Liver (tissue), 3 donors: ENCODE results near the gene ALG9.

ENCODE experiments used
- ATF3 ChIP-seq: IDR thresholded peaks from 2 replicates; pipeline ENCODE4 v1.6.1; 2016; ENCODE audit warnings: antibody characterized with exemption
- CTCF ChIP-seq: fragments of 150-350 bp; IDR thresholded peaks from 2 replicates; pipeline ENCODE4 v1.5.1; 2017; ENCODE audit warnings: improper control_type of control experiment, low read depth, low read length; ENCODE audit not compliant: missing input control
- EGR1 ChIP-seq, 2 donors: IDR thresholded peaks; 2 replicates each; pipeline ENCODE4 v1.6.1; 2016 to 2018; ENCODE audit warnings: antibody characterized with exemption in 2 of 2, low read depth in 2 of 2
- GABPA ChIP-seq, 2 donors: IDR thresholded peaks in 1 of 2; conservative IDR thresholded peaks in 1 of 2; 2 replicates each; pipeline ENCODE4 v1.6.1; 2016; ENCODE audit warnings: antibody characterized with exemption in 2 of 2, mild to moderate bottlenecking in 1 of 2, moderate library complexity in 1 of 2
- JUND ChIP-seq, 2 donors: IDR thresholded peaks; 2 replicates each; pipeline ENCODE4 v1.6.1; 2016; ENCODE audit warnings: antibody characterized with exemption in 2 of 2
- MAX ChIP-seq: IDR thresholded peaks from 2 replicates; pipeline ENCODE4 v1.6.1; 2016; ENCODE audit warnings: antibody characterized with exemption
- RAD21 ChIP-seq, 2 donors: IDR thresholded peaks; 2 replicates each; pipeline ENCODE4 v1.6.1; 2016; ENCODE audit warnings: antibody characterized with exemption in 2 of 2, mild to moderate bottlenecking in 2 of 2
- REST ChIP-seq: IDR thresholded peaks from 2 replicates; pipeline ENCODE4 v1.6.1; 2016; ENCODE audit warnings: antibody characterized with exemption, mild to moderate bottlenecking
- TAF1 ChIP-seq: conservative IDR thresholded peaks from 2 replicates; pipeline ENCODE4 v1.6.1; 2016; ENCODE audit warnings: antibody characterized with exemption, mild to moderate bottlenecking
- YY1 ChIP-seq: IDR thresholded peaks from 2 replicates; pipeline ENCODE4 v1.6.1; 2016; ENCODE audit warnings: antibody characterized with exemption, mild to moderate bottlenecking
- ZBTB33 ChIP-seq: IDR thresholded peaks from 2 replicates; pipeline ENCODE4 v1.6.1; 2016; ENCODE audit warnings: antibody characterized with exemption
- donor health status: healthy.
- donor health status: healthy.

- TF ChIP-seq CTCF, result no peak
- TF ChIP-seq REST, result no peak
- TF ChIP-seq TAF1, result no peak
- TF ChIP-seq MAX, result no peak
- TF ChIP-seq GABPA (IDR thresholded peaks at IDR 0.05 in 1 of 2, conservative IDR thresholded peaks at IDR 0.05 in 1 of 2), result no peak
- no peak for TF ChIP-seq ZBTB33
- TF ChIP-seq RAD21 (IDR thresholded peaks at IDR 0.05), result no peak
- no peak for TF ChIP-seq JUND (IDR thresholded peaks at IDR 0.05)
- no peak for TF ChIP-seq YY1
- no peak for TF ChIP-seq ATF3
- no peak for TF ChIP-seq EGR1 (IDR thresholded peaks at IDR 0.05; ENCODE audit: low read depth in 2 of 2)
Observed at GRCh38 chr11:111756097-111756496, 115.3 kb downstream of the ALG9 start.
